Activated naive CD4-positive, alpha-beta T cell treated with anti-CD3 and anti-CD28 coated beads, Interleukin-2, amount 50 U/mL, for 24 hours (primary cell): Measurements from ENCODE around the gene MXD3.
"Not testable (repeated sequence)": the region's sequence is repeated elsewhere in the genome, so short reads cannot be mapped to it uniquely, and the experiment has no call there.

Experiments used
- H3K27ac Mint-ChIP-seq: one replicate; pipeline ENCODE4 v1.8.0; 2021; ENCODE audit warnings: mild to moderate bottlenecking, mixed read lengths
- H3K27me3 Mint-ChIP-seq: one replicate; pipeline ENCODE4 v1.8.0; 2021; ENCODE audit warnings: mixed read lengths
- H3K36me3 Mint-ChIP-seq: one replicate; pipeline ENCODE4 v1.8.0; 2021; ENCODE audit warnings: mixed read lengths
- H3K4me1 Mint-ChIP-seq: one replicate; pipeline ENCODE4 v1.8.0; 2021; ENCODE audit warnings: mixed read lengths
- H3K4me3 Mint-ChIP-seq: one replicate; pipeline ENCODE4 v1.8.0; 2021; ENCODE audit warnings: mild to moderate bottlenecking, mixed read lengths
- H3K9me3 Mint-ChIP-seq: one replicate; pipeline ENCODE4 v1.8.0; 2021; ENCODE audit warnings: mixed read lengths

The MXD3 gene, protein sequence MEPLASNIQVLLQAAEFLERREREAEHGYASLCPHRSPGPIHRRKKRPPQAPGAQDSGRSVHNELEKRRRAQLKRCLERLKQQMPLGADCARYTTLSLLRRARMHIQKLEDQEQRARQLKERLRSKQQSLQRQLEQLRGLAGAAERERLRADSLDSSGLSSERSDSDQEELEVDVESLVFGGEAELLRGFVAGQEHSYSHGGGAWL

GRCh38 chr5:177311723-177312648, at the start of gene MXD3:
Gene MXD3 (minus strand): TSS chr5:177311898. CDS start chr5:177311830, 68 bp downstream.
- H3K27me3 Mint-ChIP-seq, result no peaks in the 10 kb centered on the region
- peaks cover 26% of the 10 kb centered on the region for H3K4me1 Mint-ChIP-seq
- H3K27ac Mint-ChIP-seq, result peak within 1 kb of the TSS; percentile 73
- no peaks in the 10 kb centered on the region for H3K9me3 Mint-ChIP-seq
- no peaks in the 10 kb centered on the region for H3K36me3 Mint-ChIP-seq
- H3K4me3 Mint-ChIP-seq, result peak within 1 kb of the TSS; percentile 84

- H3K4me3 Mint-ChIP-seq, H3K9me3 Mint-ChIP-seq, H3K36me3 Mint-ChIP-seq, H3K27ac Mint-ChIP-seq, H3K27me3 Mint-ChIP-seq: not testable (repeated sequence)
- peaks cover 87% of the 10 kb centered on the region for H3K4me1 Mint-ChIP-seq
Measured at GRCh38 chr5:177360740-177361139, 49.0 kb upstream of the MXD3 start.

GRCh38 chr5:177359860-177360259, 48.2 kb upstream of the MXD3 start:
- Mint-ChIP-seq H3K4me3 (peak overlapping the region; percentile 80), H3K9me3 (no peaks in the 10 kb centered on the region), H3K4me1 (peaks cover 91% of the 10 kb centered on the region), H3K36me3 (no peaks in the 10 kb centered on the region), H3K27ac (peak overlapping the region; percentile 91), H3K27me3 (no peaks in the 10 kb centered on the region)

GRCh38 chr5:177359451-177359851, 47.8 kb upstream of the MXD3 start:
- Mint-ChIP-seq H3K4me1 (peaks cover 91% of the 10 kb centered on the region), H3K9me3 (no peaks in the 10 kb centered on the region), H3K4me3 (peak overlapping the region; percentile 80), H3K27ac (peak overlapping the region; percentile 91), H3K27me3 (no peaks in the 10 kb centered on the region), H3K36me3 (no peaks in the 10 kb centered on the region)

GRCh38 chr5:177358370-177358819, 46.7 kb upstream of the MXD3 start:
- peaks cover 84% of the 10 kb centered on the region for H3K4me1 Mint-ChIP-seq
- no peaks in the 10 kb centered on the region for H3K36me3 Mint-ChIP-seq
- H3K27me3 Mint-ChIP-seq, result no peaks in the 10 kb centered on the region
- peak overlapping the region; percentile 80 for H3K4me3 Mint-ChIP-seq
- H3K27ac Mint-ChIP-seq, result peak overlapping the region; percentile 91
- no peaks in the 10 kb centered on the region for H3K9me3 Mint-ChIP-seq

DNA sequence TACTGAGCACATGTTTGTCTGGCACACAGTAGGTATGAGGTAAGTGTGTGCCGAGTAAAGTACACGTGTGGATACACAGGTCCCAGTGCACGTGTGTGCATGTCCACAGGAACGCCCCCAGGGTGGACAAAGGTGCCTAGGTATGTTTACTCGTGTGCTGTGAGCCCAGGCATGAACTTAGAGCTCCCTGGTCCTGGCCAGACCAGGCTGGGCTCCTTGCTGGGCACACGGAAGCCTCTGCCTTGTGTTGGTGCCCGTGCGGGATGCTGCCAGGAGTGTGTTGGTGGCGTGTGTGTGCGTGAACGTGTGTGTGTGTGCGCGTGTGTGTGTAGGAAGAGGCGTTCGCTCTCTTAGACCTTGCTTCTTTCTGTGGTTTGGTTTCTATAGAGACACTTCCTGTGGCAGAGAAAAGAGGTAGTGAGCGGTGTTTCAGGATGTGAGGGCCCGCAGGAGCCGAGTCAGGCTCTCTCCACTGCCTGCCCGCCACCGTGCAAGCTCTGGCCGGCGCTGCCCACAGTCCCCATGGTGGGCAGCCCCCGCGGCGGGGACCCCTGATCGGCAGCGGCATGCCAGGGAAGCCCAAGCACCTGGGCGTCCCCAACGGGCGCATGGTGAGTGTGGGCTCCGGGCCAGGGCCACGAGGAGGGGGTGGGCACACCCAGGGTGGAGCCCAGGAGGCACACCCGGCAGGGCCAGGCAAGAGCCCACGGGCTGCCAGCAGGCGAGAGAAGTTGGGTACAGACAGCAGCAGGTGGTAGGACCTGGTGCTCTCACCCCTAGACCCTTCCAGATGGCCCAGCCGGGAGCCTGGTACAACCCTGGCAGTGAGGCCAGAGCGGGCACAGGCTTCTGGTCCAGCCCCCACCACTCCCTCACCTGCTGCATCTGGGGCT, 46.0 kb upstream of the MXD3 start, which contains the start of gene RGS14:
Gene RGS14, plus strand, starts transcription at position 466 of the 893 bp plus-strand sequence. Its CDS starts 101 bp downstream, at position 567.
- Mint-ChIP-seq H3K9me3 (no peaks in the 10 kb centered on the region), H3K4me3 (peak within 1 kb of the TSS; percentile 80), H3K4me1 (peaks cover 79% of the 10 kb centered on the region), H3K27ac (peak within 1 kb of the TSS; percentile 92), H3K36me3 (no peaks in the 10 kb centered on the region), H3K27me3 (no peaks in the 10 kb centered on the region)

DNA sequence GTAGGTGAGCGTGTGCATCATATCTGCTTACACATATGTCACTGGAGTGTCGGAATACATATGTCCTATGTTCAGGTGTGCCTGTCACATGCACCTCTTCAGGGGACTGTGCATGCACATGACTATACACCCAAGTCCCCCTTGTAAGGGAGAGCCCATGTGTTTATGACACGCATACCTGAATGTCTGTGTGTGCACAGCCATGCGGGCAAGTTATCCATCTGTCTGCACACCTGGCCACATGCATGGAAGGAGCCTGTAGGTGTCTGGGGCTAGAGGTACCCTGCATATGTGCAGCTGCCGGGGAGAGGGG, 45.4 kb upstream of the MXD3 start:
- no peaks in the 10 kb centered on the region for H3K27me3 Mint-ChIP-seq
- H3K36me3 Mint-ChIP-seq, result no peaks in the 10 kb centered on the region
- H3K4me1 Mint-ChIP-seq, result peaks cover 74% of the 10 kb centered on the region
- H3K27ac Mint-ChIP-seq, result peak overlapping the region; percentile 92
- no peaks in the 10 kb centered on the region for H3K9me3 Mint-ChIP-seq
- H3K4me3 Mint-ChIP-seq, result peak overlapping the region; percentile 80

DNA sequence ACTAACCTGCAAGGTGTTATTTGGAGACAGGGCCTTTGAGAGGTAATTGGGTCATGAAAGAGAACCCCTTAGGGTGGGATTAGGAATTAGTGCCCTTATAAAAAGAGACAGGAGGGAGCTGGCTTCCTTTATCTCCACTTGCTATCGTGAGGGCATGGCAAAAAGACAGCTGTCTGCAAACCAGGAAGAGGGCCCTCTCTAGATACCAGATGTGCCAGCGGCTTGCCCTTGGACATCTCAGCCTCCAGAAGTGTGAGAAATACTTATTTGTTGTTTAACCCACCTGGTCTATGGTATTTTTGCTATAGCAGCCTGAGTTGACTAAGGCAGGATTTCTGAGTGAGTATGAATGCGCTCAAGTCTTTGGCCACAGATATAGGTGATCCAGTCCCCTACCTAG, 45.0 kb upstream of the MXD3 start:
- Mint-ChIP-seq H3K4me1 (peaks cover 74% of the 10 kb centered on the region), H3K27ac (no peak overlapping the region), H3K36me3 (no peaks in the 10 kb centered on the region), H3K9me3 (no peaks in the 10 kb centered on the region), H3K4me3 (peak overlapping the region; percentile 80), H3K27me3 (no peaks in the 10 kb centered on the region)

DNA sequence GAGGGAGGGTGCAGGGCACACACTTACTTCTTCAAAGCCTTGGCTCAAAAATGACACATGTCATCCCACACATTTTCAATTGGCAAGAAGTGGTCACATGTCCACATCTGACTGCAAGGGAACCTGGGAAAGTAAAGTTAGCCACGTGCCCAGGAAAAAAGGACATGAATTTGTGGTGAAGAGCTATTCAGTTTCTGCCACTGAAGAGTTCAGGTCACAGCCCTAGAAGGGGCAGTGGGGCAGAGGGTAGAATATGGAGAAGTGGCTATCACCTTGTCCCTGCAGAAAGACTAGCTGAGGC, 44.1 kb upstream of the MXD3 start:
- Mint-ChIP-seq H3K36me3 (no peaks in the 10 kb centered on the region), H3K4me1 (peaks cover 67% of the 10 kb centered on the region), H3K4me3 (no peak overlapping the region), H3K9me3 (no peaks in the 10 kb centered on the region), H3K27ac (no peak overlapping the region), H3K27me3 (no peaks in the 10 kb centered on the region)

- Mint-ChIP-seq H3K9me3 (no peaks in the 10 kb centered on the region), H3K27ac (peak overlapping the region; percentile 74), H3K27me3 (no peaks in the 10 kb centered on the region), H3K4me1 (peaks cover 67% of the 10 kb centered on the region), H3K4me3 (no peak overlapping the region), H3K36me3 (no peaks in the 10 kb centered on the region)
Measured at GRCh38 chr5:177355162-177355867, 43.6 kb upstream of the MXD3 start.

DNA sequence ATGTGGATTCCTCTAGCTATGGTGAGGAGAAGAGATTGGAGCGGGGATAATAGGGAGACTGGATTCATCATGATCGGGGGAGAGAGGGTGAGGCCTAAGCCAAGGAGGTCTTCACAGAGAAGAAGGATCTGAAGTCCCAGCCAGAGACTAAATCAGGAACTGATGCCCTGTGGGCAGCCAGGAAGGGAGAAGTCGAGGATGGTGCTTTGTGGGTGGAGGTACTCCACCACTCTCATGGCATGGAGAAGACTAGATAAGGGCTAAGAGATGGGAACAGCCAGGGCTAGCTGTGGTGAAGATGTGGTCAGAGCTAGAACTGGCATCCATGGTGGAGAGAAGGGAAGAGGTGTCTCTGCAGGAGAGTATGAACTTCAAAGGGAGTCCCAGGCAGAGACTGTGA, 43.0 kb upstream of the MXD3 start:
- peaks cover 67% of the 10 kb centered on the region for H3K4me1 Mint-ChIP-seq
- no peak overlapping the region for H3K4me3 Mint-ChIP-seq
- H3K27ac Mint-ChIP-seq, result peak overlapping the region; percentile 27
- H3K9me3 Mint-ChIP-seq, result no peaks in the 10 kb centered on the region
- no peaks in the 10 kb centered on the region for H3K36me3 Mint-ChIP-seq
- no peaks in the 10 kb centered on the region for H3K27me3 Mint-ChIP-seq

- H3K27ac Mint-ChIP-seq, result peak overlapping the region; percentile 27
- H3K36me3 Mint-ChIP-seq, result peaks cover under 1% of the 10 kb centered on the region
- no peaks in the 10 kb centered on the region for H3K9me3 Mint-ChIP-seq
- no peak overlapping the region for H3K4me3 Mint-ChIP-seq
- no peaks in the 10 kb centered on the region for H3K27me3 Mint-ChIP-seq
- peaks cover 67% of the 10 kb centered on the region for H3K4me1 Mint-ChIP-seq
Measured at GRCh38 chr5:177354256-177354655, 42.6 kb upstream of the MXD3 start.

- peak overlapping the region; percentile 23 for H3K4me3 Mint-ChIP-seq
- no peaks in the 10 kb centered on the region for H3K9me3 Mint-ChIP-seq
- peaks cover 3% of the 10 kb centered on the region for H3K36me3 Mint-ChIP-seq
- H3K27me3 Mint-ChIP-seq, result no peaks in the 10 kb centered on the region
- H3K27ac Mint-ChIP-seq, result no peak overlapping the region
- peaks cover 63% of the 10 kb centered on the region for H3K4me1 Mint-ChIP-seq
Measured at GRCh38 chr5:177353093-177353492, 41.4 kb upstream of the MXD3 start.

DNA sequence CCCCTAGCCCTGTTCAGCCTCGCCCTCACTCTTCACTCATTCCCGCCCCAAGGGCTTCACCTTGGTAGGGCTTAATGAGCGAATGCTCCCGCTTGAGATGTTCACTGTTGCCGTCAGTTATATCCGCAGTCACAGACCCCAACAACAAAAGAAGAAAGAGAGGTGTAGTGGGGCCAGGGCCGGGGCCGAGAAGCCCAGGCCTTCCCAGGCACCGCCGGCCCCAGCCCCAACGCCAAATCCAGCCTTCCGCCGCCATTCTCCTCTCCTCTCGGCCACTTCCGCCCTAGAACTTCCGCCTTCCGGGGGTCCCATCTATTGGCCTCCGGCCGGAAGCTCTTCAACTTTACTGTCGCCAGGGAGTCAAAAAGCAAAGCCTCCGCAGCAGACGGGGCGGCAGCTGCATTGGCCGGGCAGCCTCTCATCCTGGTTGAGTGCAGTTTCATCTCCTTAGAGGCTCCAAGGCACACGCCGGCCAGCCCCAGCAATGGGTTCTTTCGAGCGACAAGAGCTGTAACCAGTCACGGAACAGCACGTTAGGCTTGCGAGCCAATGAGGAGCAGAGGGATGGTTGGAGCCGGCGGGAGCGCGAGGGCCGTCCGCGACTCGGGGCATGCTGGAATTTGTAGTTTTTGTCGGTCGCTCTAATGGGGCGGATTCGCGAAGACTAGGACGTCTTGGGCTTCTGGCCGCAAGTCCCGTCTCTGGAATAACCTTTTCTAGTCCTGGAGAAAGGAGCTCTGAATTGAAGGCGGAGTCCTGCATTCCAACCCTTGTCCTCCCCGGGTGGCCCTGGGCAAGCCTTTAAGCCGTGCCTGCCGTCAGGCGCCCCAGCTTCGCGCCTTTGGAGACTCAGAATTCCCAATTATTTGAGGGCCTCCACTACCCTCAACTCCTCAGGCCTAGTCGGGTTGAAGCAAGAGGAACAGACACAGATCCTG, 40.0 kb upstream of the MXD3 start, which contains the start of gene LMAN2:
Gene LMAN2, minus strand, starts transcription at position 277 of the 938 bp plus-strand sequence. Its CDS starts 21 bp downstream, at position 256.
- H3K36me3 Mint-ChIP-seq, result peaks cover 3% of the 10 kb centered on the region
- H3K27ac Mint-ChIP-seq, result peak within 1 kb of the TSS; percentile 100
- peak within 1 kb of the TSS; percentile 99 for H3K4me3 Mint-ChIP-seq
- H3K4me1 Mint-ChIP-seq, result peaks cover 63% of the 10 kb centered on the region
- no peaks in the 10 kb centered on the region for H3K27me3 Mint-ChIP-seq
- H3K9me3 Mint-ChIP-seq, result no peaks in the 10 kb centered on the region
